ENCODE results near the gene TRIOBP.
"Not testable (repeated sequence)": the region's sequence is repeated elsewhere in the genome, so short reads cannot be mapped to it uniquely, and the experiment has no call there.

Gene TRIOBP, protein sequence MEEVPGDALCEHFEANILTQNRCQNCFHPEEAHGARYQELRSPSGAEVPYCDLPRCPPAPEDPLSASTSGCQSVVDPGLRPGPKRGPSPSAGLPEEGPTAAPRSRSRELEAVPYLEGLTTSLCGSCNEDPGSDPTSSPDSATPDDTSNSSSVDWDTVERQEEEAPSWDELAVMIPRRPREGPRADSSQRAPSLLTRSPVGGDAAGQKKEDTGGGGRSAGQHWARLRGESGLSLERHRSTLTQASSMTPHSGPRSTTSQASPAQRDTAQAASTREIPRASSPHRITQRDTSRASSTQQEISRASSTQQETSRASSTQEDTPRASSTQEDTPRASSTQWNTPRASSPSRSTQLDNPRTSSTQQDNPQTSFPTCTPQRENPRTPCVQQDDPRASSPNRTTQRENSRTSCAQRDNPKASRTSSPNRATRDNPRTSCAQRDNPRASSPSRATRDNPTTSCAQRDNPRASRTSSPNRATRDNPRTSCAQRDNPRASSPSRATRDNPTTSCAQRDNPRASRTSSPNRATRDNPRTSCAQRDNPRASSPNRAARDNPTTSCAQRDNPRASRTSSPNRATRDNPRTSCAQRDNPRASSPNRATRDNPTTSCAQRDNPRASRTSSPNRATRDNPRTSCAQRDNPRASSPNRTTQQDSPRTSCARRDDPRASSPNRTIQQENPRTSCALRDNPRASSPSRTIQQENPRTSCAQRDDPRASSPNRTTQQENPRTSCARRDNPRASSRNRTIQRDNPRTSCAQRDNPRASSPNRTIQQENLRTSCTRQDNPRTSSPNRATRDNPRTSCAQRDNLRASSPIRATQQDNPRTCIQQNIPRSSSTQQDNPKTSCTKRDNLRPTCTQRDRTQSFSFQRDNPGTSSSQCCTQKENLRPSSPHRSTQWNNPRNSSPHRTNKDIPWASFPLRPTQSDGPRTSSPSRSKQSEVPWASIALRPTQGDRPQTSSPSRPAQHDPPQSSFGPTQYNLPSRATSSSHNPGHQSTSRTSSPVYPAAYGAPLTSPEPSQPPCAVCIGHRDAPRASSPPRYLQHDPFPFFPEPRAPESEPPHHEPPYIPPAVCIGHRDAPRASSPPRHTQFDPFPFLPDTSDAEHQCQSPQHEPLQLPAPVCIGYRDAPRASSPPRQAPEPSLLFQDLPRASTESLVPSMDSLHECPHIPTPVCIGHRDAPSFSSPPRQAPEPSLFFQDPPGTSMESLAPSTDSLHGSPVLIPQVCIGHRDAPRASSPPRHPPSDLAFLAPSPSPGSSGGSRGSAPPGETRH (N-terminal part only)

DNA sequence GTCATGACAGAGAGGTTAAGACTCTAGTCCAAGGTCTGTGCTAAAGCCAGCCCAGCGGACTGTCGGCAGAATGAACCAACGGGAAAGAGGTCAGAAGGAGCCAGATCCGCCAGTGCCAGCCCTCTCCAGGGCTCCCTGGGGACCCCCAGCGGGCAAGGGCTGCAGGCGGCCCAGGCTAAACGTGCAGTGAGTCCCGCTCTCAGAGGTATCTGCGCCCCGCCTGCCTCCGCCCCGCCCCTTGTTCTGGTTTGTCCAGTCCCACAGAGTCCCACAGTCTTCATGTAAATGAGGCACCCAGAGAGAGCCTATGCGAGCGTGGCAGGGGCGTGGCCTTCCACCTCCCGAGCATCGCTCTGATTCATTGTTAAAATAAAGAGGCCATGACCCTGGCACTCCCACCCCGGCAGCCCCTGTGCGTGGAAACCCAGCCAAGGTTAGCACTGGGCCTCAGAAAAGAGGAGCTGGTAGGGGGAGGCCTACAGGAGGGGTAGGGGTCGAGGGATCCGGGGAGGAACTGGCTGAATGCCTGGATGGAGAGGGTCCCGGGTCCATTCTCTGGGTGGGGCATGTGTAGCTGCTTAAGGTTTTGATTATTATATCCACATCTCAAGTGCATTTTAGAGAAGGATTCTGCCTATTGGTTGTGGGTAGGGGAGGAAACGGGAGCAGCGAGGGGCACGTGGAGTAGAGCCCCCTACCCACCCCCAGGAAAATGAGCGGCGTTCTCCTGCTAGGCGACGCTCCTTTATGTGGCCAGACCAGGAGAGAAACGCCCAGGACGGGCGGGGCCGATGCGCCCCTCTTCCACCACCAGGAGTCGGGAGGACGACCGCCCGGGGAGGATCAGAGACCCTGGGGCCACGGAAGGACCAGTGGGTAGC is at the start of gene TRIOBP:
Gene TRIOBP, plus strand, starts transcription at position 392 of the 881 bp plus-strand sequence. CDS start 4,318 bp downstream, outside the sequence.
- peak; percentile 86 for DNase-seq (ENCODE audit: low spot score)

DNA sequence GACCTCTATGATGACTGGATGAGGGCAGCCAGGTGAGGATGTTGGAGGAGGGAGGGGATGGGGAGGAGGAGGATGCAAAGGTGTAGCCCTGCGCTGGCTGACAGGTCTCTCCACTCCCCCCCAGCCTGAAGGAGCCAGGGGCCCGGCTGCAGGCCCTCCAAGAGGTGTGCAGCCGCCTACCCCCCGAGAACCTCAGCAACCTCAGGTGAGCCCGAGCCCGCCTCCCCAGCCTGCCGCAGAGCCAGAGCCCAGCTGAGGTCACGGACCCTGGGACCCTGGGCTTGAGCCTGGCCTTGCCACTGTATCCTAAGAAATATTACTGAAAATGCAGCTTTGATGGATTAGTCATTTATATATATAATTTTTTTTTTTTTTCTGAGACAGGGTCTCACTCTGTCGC is 49.5 kb upstream of the TRIOBP start:
- no peak for DNase-seq (ENCODE audit: low spot score)

DNA sequence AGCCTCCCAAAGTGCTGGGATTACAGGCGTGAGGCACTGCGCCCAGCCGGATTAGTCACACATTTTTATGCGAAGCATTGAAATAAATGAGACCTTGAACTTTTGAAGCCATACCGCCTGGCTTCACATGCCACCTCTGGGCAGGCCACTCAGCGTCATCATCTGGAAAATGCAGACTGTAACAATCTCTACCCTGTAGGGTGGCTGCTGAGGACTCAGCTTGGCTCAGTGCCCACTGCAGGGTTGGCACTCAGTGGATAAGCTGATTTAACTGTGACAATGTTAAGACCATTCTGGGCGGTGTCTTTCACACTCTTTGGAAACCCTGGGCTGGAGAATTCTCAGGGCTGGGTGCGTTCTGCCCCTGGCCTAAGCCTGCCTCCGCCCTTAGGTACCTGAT is 48.9 kb upstream of the TRIOBP start:
- no peak for DNase-seq (ENCODE audit: low spot score)

DNA sequence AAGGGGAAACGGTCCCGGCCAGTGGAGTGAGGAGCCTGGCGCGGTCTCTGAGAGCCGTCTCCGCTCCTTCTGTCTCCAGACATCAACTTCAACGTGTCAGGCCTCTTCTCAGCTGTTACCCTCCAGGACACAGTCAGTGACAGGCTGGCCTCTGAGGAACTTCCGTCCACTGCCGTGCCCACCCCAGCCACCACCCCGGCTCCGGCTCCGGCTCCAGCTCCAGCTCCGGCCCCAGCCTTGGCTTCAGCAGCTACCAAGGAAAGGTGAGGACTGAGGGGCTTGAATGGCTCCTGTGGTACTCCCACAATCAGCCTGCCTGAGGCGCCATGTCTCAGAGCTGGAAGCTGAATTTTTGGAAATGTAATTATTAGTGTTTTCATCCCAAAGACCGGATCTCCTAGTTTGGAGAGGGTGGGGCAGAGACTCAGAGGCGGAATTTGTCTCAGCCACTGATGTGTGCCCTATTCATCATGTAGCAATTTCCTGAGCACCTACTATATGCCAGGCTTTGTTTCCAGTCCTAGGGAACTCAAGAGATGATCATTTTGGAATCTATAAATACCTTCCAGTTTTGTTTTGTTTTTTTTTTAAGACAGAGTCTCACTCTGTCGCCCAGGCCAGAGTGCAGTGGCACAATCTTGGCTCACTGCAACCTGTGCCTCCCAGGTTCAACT is 46.2 kb upstream of the TRIOBP start:
- DNase-seq (ENCODE audit: low spot score): no peak

DNA sequence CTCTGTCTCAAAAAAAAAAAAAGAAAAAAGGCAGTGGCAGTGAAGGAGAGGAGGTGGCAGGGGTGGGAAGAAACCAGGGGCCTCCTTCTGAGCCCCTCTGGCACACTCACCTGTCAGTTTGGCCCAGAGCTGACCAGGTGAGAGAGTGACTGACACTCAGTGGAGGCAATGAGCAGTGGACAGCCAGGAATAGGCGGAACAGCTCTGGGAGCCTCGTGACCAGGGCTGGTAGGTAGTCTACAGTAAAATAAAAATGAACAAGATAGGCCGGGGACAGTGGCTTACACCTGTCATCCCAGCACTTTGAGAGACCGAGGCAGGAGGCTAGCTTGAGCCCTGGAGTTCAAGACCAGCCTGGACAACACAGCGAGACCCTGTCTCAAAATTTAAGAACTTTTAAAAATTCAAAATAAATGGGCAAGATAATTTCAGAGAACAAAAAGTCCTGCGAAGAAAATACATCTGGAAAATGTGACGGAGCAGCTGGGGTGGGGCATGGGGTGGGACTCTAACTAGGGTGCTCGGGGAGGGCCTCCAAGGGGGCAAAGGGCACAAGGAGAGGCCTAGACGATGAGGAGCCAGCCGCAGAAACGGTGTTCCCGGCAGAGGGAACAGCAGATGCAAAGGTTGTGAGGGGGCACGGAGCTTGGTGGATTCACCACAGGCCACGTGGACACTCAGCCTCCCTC is 42.1 kb upstream of the TRIOBP start:
- DNase-seq (ENCODE audit: low spot score): no peak

DNA sequence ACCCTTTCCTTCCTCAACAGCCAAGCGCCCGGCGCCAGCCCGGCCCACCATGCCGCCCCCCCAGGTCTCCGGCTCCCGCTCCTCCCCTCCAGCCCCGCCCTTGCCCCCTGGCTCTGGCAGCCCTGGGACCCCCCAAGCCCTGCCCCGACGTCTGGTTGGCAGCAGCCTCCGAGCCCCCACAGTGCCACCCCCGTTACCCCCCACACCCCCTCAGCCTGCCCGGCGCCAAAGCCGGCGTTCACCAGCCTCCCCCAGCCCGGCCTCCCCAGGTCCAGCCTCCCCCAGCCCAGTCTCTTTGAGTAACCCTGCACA is 41.6 kb upstream of the TRIOBP start:
- no peak for DNase-seq (ENCODE audit: low spot score)

DNA sequence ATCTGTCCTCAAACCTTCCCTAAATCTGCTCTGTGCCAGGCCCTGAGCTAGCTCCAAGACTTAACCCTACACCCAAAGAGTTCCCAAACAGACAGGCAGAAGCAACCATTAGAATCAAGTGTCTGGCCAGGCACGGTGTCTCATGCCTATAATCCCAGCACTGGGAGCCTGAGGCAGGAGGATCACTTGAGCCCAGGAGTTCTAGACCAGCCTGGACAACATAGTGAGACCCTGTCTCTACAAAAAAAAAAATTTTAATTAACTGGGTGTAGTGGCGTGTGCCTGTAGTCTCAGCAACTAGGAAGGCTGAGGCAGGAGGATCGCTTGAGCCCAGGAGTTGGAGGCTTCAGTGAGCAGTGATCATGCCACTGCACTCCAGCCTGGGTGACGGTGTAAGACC is 40.3 kb upstream of the TRIOBP start:
- DNase-seq (ENCODE audit: low spot score): not testable (repeated sequence)

DNA sequence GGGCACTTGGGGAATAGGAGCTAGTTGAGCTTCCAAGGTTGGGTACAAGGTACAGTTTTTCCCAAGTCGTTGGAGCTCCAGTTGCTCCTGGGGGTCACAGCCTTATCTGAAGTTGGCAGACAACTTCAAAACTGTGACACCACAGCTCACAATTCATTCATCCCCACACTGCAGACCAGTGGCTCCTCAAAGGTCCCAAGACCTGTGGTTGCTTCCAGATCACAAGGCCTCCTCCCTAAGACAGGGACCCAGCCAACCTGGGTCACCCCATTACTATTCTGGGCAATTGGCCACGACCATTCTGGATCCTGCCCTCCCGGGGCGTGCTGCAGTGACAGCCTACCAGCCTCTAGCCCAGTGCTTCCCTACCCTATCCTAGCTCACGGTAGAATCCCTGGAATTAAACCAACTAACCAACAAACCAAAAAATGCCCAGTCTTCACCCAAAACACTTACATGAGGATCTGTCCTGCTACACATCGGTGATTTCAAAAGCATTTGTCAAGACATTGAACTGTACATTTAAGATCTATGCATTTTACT is 39.2 kb upstream of the TRIOBP start:
- DNase-seq (ENCODE audit: low spot score): no peak

DNA sequence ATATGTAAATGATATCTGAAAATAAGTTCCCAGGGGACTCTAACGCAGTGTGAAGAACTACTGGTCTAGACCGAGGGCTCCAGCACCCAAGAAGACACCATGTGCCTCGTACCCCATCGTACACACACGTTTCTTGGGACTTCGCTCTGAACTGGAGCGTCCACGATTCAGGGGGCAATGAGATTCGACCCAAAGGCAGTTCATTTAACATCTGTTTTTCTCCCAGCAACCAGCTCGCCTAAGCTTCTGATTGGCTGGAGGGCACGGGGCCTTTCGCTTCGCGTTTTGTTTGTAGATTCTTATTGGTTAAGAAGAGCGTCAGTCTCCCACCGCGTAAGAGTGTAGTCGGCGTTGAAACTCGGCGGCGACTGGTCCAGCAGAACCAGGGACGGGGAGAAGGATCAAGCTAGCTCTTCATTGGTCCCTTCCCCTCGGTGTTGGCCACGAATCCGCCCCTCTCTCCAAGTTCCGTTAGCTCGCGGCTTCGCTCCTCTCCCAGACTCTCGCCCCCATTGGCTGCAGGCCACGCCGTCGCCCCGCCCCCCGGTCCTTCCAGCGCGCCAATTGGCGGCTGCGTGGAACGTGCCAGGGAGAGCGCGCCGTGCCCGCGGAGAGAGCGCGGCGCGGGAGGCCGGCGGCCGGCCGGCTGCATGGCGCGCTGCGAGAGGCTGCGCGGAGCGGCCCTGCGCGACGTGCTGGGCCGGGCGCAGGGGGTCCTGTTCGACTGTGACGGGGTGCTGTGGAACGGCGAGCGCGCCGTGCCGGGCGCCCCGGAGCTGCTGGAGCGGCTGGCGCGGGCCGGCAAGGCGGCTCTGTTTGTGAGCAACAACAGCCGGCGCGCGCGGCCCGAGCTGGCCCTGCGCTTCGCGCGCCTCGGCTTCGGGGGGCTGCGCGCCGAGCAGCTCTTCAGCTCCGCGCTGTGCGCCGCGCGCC is 38.4 kb upstream of the TRIOBP start, which contains the start of gene PDXP:
Gene PDXP, plus strand, starts transcription at position 591 of the 933 bp plus-strand sequence. Its CDS starts 60 bp downstream, at position 651.
- peak; percentile 99 for DNase-seq (ENCODE audit: low spot score)

DNA sequence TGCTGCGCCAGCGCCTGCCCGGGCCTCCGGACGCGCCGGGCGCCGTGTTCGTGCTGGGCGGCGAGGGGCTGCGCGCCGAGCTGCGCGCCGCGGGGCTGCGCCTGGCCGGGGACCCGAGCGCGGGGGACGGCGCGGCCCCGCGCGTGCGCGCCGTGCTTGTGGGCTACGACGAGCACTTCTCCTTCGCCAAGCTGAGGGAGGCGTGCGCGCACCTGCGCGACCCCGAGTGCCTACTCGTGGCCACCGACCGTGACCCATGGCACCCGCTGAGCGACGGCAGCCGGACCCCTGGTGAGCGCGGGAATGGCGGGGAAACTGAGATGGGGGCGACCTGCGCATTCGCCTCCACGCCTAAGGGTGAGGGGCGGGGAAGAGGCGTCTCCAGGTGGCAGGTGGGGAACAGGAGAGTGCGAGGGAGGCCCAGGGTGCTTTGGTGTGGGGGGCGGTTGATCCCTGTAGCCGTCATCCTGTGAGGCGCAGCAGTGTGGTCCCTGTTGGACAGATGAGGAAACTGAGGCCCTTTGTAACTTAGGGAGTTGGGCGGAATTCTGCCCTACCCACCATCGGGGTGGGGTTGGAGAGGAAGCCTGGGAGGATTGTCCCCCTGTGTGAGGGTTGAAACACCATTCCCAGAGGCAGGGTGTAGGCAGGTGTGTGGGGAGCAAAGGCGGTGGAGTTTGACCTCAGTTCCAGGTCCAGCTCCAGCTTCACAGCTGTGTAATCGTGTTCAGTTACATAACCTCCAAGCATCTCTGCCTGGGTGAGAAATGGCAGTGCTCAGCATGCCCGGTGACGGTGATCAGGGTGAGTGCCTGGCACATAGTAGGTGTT is 37.6 kb upstream of the TRIOBP start:
- no peak for DNase-seq (ENCODE audit: low spot score)

DNA sequence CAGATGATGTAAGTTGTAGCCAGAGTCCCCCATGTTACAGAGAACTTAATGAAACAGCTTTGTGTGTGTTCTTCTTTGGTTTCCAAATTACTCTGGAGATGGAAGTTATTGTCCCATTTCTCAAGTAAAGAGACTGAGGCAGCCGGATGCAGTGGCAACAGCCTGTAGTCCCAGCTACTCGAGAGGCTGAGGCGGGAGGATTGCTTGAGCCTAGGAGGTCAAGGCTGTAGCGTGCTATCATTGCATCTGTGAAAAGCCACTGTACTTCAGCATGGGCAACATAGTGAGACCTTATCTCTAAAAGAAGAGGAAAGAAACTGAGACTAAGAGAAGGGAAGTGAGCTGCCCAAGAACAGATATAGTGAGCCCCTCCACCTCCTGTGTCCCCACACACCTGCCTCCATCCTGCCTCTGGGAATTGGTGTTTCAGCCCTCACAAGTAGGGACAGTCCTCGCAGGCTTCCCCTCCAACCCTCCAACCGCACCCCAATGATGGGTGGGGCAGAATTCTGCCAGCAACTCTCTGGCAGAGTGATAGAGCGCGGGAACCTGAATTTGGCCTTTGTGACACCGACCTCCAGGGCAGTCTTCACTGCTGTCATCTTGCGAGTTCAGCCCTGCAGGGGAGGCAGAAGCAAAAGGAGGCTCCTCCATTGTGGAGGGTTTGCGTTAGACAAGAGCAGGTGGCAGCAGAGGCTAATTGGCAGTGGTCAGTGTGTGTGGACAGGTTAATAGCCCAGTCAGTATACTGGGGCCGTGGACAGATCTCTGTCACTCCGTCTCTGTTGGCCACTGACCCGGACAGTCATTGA is 36.7 kb upstream of the TRIOBP start:
- no peak for DNase-seq (ENCODE audit: low spot score)

DNA sequence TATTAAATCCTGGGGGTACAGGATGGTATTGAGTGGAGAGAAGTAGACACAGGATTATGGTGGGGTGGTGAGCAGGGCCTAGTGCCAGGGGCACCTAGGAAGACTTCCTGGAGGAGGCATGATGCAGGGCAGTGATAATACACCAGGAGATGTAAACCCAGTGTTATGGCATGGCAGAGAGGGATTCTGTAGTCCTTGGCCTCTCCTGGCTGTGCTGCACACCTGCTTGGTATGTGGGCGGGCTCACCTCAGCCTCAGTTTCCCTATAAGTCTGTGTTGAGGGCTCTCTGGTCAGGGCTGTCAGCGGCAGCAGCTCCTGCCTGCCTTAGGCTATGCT is 36.2 kb upstream of the TRIOBP start:
- no peak for DNase-seq (ENCODE audit: low spot score)

DNA sequence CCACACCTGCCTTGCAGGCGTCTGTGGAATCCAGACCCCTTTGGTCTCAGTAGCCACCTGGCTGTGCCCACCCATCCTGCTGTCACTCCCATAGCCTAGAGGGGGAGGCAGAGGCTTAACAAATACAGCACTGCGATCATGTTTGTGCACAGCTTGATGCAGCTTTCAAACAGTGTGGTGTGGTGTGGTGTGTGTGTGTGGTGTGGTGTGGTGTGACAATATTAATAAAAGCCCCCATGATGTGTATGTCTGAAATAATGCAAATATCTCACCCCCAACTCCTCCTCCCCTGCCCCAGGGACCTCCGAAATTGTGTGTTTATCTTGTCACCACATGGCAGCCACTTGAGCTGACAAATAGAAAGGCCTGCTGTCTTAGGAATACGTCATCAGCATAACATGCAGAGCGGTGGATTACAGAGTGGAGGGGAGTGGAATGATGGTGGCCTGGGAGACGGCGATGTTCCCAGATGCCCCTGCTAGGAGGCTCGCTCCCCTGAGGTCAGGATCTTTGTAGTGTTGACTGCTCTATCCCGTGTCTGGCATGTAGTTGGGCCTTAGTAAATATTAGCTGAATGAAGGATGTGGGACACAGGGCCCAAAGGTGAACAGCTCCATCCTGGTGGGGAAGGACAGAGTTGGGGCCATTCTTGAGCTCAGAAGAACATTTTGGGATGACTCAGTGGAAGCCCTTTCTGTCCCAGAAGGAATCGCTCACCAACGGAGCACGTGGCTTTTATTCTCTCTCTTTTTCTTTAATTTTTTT is 35.5 kb upstream of the TRIOBP start:
- DNase-seq (ENCODE audit: low spot score): no peak

DNA sequence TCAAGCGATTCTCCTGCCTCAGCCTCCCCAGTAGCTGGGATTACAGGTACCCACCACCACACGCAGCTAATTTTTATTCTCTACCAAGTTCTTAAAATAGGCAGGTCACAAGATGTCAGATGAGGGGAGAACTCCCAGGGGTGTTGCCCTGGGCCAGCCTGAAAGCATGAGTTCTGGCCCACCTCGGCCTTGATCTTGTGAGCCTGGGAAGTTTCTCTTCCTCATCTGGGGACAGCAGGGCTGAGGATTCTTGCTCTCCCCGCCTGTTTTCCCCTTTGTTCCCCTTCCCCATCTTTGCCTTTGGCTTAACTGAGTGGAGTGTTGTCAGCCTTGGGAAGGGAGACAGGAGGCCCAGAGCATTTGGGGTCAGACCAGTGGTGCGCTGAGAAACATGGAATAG is 34.8 kb upstream of the TRIOBP start:
- DNase-seq (ENCODE audit: low spot score): no peak

DNA sequence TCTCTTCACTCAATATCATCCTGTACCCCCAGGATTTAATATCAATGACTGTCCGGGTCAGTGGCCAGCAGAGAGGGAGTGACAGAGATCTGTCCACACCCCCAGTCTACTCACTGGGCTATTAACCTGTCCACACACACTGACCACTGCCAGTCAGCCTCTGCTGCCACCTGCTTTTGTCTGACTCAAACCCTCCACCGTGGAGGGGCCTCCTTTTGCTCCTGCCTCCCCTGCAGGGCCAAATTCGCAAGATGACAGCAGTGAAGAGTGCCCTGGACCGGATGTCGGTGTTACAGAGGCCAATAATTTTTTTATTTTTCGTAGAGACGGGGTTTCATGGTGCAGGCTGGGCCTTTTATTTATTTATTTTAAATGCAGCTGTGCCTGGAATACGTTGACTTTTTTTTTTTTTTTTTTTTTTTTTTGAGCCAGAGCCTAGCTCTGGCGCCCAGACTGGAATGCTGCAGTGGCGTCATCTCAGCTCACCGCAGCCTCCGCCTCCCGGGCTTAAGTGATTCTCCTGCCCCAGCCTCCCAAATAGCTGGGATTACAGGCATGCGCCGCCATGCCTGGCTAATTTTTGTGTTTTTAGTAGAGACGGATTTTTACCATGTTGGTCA is 33.2 kb upstream of the TRIOBP start:
- DNase-seq (ENCODE audit: low spot score): no peak
